PFSK-1 (cell line): ENCODE measurements around the gene HEG1.

Experiments used
- POLR2AphosphoS5 ChIP-seq: IDR thresholded peaks from 2 replicates; pipeline ENCODE4 v1.6.1; 2012; ENCODE audit warnings: low read depth, mild to moderate bottlenecking, control low read depth, low read length, moderate library complexity
- SIN3A ChIP-seq: IDR thresholded peaks from 2 replicates; pipeline ENCODE4 v1.6.1; 2012; ENCODE audit warnings: mild to moderate bottlenecking, low read length, moderate library complexity, borderline replicate concordance; ENCODE audit not compliant: insufficient read depth
- TF ChIP-seq, protein P1 (sequence below), 2 experiments: IDR thresholded peaks; 2 replicates each; pipeline versions ENCODE4 v1.6.1 to v1.8.0; 2011 to 2012; ENCODE audit warnings: low read depth in 2 of 2, low read length in 2 of 2, control low read depth in 1 of 2, inconsistent platforms in 1 of 2, mild to moderate bottlenecking in 1 of 2, moderate library complexity in 1 of 2; ENCODE audit not compliant: insufficient read depth in 1 of 2

DNA sequence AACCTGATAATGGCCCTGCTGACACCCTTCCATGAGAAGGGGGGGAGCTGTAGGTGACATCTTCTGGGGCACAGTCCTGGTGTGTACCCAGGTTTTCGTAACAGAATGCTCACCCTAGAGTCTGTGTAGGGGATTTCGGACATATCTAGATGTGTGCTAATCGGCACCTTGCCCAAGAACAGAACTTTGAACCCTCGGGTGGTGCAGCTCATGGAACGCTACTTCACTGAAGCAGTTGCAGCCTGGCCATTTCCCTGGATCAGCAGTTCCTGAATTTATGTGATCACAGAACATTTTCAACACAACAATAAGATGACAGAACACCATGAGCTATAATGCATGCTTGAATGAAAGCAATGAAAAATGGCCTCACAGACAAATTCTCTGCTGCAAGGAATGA lies 63.8 kb downstream of the HEG1 start:
- TF ChIP-seq SIN3A: no peak
- TF ChIP-seq POLR2AphosphoS5: no peak
- TF ChIP-seq, protein P1, sequence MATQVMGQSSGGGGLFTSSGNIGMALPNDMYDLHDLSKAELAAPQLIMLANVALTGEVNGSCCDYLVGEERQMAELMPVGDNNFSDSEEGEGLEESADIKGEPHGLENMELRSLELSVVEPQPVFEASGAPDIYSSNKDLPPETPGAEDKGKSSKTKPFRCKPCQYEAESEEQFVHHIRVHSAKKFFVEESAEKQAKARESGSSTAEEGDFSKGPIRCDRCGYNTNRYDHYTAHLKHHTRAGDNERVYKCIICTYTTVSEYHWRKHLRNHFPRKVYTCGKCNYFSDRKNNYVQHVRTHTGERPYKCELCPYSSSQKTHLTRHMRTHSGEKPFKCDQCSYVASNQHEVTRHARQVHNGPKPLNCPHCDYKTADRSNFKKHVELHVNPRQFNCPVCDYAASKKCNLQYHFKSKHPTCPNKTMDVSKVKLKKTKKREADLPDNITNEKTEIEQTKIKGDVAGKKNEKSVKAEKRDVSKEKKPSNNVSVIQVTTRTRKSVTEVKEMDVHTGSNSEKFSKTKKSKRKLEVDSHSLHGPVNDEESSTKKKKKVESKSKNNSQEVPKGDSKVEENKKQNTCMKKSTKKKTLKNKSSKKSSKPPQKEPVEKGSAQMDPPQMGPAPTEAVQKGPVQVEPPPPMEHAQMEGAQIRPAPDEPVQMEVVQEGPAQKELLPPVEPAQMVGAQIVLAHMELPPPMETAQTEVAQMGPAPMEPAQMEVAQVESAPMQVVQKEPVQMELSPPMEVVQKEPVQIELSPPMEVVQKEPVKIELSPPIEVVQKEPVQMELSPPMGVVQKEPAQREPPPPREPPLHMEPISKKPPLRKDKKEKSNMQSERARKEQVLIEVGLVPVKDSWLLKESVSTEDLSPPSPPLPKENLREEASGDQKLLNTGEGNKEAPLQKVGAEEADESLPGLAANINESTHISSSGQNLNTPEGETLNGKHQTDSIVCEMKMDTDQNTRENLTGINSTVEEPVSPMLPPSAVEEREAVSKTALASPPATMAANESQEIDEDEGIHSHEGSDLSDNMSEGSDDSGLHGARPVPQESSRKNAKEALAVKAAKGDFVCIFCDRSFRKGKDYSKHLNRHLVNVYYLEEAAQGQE (IDR thresholded peaks at IDR 0.05; ENCODE audit: insufficient read depth in 1 of 2, low read depth in 2 of 2, low read length in 2 of 2): no peak
